GM23338 (cell line): Measurements from ENCODE around the gene SLC25A47.

Experiments used
- CTCF ChIP-seq, 2 experiments: fragments of 200-600 bp in 1 of 2; sonication (generic) in 1 of 2; conservative IDR thresholded peaks; 2 replicates each; pipeline versions ENCODE4 v1.5.1 to v1.6.1; 2016 to 2017; ENCODE audit warnings: antibody characterized with exemption in 2 of 2, low read depth in 2 of 2, mild to moderate bottlenecking in 2 of 2, moderate library complexity in 1 of 2
- EZH2 ChIP-seq: fragments of 200-600 bp; sonication (generic); IDR thresholded peaks from one replicate; pipeline ENCODE4 v1.8.0; 2017; ENCODE audit warnings: antibody characterized with exemption, mild to moderate bottlenecking, low read depth; ENCODE audit not compliant: unreplicated experiment
- POLR2AphosphoS5 ChIP-seq: IDR thresholded peaks from 2 replicates; pipeline ENCODE4 v1.6.1; 2016; ENCODE audit warnings: antibody characterized with exemption, low read depth
- STAT1 ChIP-seq: IDR thresholded peaks from one replicate; pipeline ENCODE4 v1.6.1; 2016; ENCODE audit warnings: antibody characterized with exemption; ENCODE audit not compliant: unreplicated experiment
- TF ChIP-seq, protein P1 (sequence below): IDR thresholded peaks from one replicate; pipeline ENCODE4 v1.6.1; 2018; ENCODE audit warnings: antibody characterized with exemption; ENCODE audit not compliant: unreplicated experiment

GRCh38 chr14:100332797-100333196, 9.7 kb downstream of the SLC25A47 start:
- TF ChIP-seq CTCF (conservative IDR thresholded peaks at IDR 0.05; ENCODE audit: low read depth in 2 of 2) (no peak), EZH2 (no peak), STAT1 (no peak), POLR2AphosphoS5 (no peak)
- TF ChIP-seq, protein P1, sequence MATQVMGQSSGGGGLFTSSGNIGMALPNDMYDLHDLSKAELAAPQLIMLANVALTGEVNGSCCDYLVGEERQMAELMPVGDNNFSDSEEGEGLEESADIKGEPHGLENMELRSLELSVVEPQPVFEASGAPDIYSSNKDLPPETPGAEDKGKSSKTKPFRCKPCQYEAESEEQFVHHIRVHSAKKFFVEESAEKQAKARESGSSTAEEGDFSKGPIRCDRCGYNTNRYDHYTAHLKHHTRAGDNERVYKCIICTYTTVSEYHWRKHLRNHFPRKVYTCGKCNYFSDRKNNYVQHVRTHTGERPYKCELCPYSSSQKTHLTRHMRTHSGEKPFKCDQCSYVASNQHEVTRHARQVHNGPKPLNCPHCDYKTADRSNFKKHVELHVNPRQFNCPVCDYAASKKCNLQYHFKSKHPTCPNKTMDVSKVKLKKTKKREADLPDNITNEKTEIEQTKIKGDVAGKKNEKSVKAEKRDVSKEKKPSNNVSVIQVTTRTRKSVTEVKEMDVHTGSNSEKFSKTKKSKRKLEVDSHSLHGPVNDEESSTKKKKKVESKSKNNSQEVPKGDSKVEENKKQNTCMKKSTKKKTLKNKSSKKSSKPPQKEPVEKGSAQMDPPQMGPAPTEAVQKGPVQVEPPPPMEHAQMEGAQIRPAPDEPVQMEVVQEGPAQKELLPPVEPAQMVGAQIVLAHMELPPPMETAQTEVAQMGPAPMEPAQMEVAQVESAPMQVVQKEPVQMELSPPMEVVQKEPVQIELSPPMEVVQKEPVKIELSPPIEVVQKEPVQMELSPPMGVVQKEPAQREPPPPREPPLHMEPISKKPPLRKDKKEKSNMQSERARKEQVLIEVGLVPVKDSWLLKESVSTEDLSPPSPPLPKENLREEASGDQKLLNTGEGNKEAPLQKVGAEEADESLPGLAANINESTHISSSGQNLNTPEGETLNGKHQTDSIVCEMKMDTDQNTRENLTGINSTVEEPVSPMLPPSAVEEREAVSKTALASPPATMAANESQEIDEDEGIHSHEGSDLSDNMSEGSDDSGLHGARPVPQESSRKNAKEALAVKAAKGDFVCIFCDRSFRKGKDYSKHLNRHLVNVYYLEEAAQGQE: no peak
